ENCODE results near the gene BARX2.
"Not testable (repeated sequence)": the region's sequence is repeated elsewhere in the genome, so short reads cannot be mapped to it uniquely, and the experiment has no call there.

BARX2 gene, protein sequence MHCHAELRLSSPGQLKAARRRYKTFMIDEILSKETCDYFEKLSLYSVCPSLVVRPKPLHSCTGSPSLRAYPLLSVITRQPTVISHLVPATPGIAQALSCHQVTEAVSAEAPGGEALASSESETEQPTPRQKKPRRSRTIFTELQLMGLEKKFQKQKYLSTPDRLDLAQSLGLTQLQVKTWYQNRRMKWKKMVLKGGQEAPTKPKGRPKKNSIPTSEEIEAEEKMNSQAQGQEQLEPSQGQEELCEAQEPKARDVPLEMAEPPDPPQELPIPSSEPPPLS

DNA sequence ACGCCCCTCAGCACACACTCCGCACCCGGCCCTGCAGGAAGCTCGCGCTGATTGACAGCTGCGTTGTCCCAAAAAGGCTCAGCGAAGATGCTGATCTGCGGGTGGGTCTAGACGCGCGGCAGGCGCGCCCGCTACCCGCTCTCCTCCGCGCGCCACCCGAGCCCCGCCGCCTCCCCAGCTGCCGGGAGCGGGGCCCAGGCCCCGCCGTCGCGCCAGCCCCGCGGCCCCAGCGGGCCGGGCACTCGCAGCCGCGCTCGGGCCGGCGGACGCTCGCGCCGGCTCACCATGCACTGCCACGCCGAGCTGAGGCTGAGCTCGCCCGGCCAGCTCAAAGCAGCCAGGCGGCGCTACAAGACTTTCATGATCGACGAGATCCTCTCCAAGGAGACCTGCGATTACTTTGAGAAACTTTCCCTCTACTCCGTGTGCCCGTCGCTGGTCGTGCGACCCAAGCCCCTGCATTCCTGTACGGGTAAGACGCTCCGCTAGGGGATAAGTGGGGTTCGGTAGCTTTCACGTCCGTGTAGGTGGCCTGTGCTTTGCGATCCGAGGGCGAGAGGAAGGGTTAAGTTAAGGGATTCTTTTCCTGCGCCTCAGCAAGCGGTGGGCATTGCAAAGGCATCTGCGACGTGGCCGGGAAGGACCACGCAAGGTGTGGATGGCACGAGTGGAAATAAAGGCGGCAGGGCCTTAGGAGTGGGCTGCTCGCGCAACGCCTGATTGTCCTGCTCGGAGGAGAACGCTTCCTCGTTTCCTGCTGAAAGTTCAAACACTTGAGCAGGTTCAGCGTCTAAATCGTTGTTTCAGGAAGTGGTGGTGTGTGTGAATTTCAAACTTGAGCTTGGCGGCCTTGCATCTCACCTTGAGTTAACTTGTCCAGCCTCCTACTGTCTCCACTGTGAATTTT is at the start of gene BARX2:
Gene BARX2 (plus strand): TSS at position 98 of the 907 bp plus-strand sequence. CDS start 188 bp downstream, at position 286.
- peak in 23 of 56 donors; percentile 3 to 64 (median 19) for DNase-seq

DNA sequence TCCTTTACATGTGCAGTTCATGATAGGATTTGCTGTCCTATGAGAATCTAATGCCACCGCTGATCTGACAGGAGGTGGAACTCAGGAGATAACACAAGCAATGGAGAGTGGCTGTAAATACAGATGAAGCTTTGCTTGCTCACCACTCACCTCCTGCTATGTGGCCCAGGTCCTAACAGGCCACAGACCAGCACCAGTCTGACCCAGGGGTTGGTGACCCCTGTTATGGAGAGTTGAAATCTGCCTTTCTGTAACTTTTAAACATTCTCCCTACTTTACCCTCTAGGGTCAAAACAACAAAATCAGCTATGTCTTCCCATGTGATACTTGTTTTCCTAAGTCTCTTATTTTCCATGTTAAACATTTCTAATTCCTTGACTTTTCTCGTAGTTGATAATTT is 48.7 kb upstream of the BARX2 start:
- no peak for DNase-seq

DNA sequence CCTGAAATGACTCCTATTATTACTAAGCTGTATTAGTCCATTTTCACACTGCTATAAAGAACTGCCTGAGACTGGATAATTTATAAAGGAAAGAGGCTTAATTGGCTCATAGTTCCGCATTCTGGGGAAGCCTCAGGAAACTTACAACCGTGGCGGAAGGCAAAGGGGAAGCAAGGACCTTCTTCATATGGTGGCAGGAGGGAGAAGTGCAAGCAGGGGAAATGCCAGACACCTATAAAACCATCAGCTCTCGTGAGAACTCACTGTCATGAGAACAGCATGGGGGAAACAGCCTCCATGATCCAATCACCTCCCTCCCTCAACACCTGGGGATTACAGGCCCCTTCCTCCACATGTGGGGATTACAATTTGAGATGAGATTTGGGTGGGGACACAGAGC is 47.9 kb upstream of the BARX2 start:
- DNase-seq, result not testable (repeated sequence)

DNA sequence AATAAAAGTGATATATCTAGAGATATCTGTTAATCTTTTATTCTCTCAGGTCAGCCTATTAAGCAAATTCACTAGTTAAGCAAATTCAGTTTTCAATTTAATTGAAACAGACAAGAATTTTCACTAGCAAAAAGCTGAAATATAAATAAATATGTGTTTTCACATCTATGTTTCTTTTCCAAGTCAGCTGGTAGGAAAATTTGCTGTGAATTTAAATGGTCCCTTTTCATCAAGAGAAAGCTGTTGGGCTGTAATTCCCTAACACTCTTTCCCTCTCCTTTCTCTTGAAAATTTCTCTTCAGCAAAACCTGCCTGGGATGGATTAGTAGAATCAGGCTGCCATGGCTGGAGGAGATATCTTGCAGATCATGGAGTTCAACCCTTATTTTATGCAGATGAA is 46.9 kb upstream of the BARX2 start:
- DNase-seq, result no peak

DNA sequence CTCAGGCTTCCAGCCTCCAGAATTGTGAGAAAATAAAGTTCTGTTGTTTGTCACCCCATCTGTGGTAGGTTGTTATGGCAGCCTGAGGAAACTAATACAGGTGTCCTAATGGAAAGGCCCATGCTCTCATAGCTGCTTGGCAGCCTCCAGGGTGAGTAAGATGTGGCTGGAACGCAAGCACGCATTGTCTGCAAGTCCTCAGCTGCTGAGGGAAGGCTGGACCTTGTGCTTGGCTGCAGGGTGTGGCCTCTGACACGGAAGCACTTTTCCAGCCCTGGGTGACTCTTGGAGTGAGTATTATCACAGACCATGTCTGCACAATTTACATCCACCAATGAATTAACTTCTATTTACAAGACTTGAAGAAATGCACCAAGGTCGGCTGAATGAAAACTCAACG is 44.4 kb upstream of the BARX2 start:
- no peak for DNase-seq

DNA sequence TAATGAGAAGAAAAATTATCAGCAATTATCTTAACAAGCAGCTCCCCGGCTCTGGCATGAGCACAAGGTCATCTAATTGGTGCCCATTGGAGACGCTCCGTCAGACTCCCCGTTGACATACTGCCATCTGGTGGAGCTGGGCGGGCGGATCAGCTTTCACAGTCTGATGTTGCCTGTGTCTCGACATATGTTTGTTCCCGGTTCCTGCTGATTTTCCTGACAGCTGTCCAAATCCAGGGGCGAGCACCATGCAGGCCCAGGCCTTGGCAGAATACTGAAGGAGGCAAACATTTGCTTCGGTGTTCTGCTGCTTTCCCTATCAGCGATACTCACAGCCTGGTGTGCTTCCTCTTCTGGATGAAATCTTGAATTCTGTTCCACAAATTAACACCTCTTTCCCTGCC is 43.8 kb upstream of the BARX2 start:
- DNase-seq, result peak in 52 of 56 donors; percentile 21 to 89 (median 64)

DNA sequence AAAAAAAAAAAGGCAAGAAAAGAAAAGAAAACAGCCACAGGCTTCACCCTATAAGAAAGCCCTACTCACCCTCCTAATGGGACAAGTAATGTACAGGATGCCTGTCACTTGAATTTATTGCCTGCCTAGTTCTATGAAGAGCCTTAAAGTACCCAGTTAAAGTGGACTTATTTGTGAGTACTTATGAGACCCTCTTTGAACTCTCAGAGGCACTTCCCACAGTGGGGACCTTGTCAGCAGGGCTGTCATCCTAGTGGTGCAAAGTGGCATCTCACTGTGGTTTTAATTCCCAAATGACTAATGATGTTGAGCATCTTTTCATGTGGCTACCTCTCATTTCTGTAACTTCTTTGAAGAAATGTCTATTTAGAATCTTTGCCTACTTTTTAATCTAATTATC is 41.8 kb upstream of the BARX2 start:
- no peak for DNase-seq

DNA sequence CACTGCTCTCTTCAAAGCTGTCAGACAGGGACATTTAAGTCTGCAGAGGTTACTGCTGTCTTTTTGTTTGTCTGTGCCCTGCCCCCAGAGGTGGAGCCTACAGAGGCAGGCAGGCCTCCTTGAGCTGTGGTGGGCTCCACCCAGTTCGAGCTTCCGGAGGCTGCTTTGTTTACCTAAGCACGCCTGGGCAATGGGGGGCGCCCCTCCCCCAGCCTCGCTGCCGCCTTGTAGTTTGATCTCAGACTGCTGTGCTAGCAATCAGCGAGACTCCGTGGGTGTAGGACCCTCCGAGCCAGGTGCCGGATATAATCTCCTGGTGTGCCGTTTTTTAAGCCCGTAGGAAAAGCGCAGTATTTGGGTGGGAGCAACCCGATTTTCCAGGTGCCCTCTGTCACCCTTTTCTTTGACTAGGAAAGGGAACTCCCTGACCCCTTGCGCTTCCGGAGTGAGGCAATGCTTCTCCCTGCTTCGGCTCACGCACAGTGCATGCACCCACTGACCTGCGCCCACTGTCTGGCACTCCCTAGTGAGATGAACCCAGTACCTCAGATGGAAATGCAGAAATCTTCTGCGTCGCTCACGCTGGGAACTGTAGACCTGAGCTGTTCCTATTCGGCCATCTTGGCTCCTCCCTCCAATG is 31.2 kb upstream of the BARX2 start:
- DNase-seq, result not testable (repeated sequence)

DNA sequence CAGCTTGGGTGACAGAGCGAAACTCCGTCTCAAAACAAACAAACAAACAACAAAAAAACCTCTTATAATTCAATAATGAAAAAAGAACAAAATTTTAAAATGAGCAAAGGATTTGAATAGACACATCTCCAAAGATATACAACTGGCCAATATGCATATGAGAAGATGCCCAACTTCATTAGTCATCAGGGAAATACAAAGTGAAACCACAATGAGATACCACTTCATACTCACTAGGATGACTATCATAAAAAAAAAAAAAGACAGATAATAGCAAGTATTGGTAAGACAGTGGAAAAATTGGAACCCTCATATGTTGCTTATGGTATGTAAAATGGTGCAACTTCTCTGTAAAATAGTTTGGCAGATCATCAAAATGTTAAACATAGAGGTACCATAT is 28.7 kb upstream of the BARX2 start:
- DNase-seq, result no peak

DNA sequence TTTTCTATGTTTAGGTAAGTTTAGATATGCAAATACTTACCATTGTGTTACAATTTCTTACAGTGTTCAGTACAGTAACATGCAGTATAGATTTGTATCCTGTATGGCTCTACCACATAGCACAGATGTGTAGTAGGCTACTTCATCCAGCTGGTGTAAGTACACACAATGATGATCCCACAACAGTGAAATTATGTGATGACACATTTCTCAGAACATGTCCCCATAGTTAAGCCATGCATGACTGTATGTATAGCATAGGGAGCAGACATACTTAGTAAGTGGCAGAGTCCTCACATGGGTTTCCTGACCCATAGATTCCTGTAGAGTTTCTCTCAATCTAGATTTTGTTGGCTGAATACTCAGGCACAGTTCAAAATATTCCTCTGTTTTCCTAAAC is 26.8 kb upstream of the BARX2 start:
- no peak for DNase-seq

DNA sequence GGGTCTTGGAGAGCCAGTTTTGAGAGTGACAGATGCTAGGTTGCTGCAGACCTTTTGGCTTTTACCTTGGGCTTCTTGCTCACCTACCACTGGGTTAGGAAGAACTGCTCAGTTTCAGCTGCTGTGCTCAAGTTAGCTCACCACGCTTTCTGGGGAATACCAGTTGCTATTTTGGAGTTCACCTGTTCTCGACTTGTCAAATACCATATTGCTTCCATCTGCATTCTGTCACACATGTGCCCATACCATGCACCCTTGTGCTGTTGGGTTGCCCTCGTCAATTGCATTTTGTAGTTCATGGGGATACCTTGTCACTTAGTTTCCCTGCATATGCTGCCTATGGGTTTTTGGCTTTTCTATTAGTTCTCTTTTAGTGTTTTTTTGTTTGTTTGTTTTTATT is 23.0 kb upstream of the BARX2 start:
- no peak for DNase-seq

DNA sequence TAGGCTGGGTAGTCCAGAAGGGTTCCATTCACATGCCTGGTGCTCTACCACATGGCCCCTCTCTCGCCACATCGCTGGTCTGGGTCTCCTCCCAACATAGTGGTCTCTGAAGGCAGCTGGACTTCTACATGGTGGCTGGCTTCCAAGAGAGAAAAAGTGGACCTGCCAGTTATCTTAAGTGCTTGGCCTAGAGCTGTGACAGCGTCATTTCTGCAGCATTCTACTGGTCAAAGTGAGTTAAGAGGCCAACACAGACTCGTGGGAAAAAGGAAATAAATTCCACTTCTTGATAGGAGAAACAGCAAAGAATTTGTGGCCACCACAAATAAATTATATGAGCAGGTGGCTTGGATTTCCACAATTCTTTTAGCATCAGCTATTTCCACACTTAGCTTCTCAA is 21.0 kb upstream of the BARX2 start:
- DNase-seq, result no peak

DNA sequence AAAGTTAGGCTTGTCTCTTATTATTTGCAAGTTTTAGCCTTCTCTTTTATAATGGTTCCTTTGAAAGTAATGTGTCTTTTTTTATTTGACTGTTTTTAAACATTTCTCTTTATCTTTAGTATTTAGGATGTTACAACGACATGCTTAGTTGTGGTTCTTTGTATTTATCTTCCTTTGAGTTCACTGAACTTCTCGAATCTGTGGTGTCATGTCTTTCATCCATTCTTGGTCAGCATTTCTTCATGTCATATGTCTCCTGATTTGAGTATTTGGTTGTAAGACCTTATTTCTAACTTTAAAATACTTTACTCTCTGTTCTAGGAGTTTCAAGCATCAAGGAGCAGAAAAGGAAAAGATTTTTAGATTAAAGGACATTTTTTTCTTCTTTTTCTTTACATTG is 15.9 kb upstream of the BARX2 start:
- no peak for DNase-seq

DNA sequence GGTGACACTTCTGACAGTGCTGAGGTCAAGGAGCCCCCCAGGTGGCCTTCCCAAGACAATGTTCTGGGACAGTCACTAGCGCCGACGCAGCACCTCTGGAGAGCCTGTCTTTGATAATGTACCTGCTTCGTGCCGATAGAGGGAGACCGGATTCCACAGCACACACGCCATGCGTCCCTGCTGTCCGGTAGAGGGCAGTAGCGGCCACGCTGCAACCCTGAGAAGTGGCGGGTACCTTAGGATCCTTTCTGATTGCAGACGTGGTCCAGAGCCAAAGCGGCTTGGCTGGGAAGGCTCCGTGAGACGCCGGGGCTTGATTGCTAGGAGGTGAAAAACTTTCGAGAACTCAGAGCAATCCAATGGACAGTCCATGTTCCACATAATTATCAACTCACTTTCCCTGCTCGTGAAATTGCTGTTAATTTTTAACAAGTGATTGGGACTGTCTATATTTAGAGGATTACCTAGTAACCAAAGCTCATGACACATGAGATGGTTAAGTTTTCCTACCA is 11.4 kb upstream of the BARX2 start:
- DNase-seq, result peak in 51 of 56 donors; percentile 11 to 84 (median 48)

DNA sequence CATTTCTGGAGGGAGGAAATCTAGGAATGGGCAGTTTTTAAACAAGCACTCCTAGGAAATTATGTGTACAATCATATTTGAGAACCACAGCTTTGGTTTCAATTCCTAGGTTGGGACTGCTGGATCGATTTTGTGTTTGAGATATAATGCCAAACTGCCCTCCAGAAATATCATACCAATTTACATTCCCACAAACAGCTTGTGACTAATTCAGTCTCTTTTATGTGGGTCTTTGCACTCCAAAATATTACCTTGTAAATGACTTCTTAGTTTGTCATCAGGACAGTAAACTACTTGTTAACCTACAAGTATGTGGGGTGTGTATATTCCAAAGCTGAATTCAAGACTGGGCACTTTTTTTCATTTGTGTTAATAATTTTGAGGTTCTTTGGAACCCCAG is 9.8 kb upstream of the BARX2 start:
- DNase-seq, result no peak

DNA sequence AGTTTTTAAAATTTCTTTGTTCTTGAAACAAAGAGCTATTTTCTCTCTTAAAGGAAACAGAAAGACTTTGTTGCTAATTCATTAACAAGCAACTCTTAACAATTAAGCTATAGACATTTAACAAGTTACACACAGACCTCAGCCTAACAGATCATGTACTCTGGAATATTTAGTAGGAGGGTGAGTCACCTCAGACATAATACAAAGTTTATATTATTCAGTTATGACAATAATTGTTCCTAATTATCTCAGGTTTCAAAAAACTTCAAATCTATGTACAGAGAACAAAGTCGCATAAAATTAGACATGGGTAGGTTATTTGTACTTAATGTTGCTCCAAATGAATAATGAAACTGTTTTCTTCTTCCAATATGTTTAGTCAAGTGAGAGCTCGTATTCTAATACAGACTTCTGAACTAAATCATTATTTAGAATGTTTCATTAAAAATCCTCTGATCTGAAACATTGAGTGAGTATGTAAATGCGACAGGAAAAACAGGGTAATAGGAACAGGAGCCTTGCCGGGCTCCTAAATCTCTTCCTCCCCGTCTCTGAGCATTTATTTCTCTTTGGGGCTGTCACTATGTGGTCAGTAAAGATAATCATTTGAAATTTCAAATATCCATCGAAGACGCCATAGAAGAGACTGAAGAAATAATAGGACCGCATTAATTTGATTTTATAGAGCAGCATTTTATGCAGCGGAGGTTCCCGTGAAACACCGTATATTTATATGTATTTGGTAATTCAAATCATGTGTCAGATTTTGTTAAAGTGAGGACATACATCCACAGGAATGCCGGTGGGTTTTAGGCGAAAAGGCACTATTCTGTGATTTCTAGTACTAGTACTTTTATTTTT is 8.7 kb upstream of the BARX2 start:
- no peak for DNase-seq

DNA sequence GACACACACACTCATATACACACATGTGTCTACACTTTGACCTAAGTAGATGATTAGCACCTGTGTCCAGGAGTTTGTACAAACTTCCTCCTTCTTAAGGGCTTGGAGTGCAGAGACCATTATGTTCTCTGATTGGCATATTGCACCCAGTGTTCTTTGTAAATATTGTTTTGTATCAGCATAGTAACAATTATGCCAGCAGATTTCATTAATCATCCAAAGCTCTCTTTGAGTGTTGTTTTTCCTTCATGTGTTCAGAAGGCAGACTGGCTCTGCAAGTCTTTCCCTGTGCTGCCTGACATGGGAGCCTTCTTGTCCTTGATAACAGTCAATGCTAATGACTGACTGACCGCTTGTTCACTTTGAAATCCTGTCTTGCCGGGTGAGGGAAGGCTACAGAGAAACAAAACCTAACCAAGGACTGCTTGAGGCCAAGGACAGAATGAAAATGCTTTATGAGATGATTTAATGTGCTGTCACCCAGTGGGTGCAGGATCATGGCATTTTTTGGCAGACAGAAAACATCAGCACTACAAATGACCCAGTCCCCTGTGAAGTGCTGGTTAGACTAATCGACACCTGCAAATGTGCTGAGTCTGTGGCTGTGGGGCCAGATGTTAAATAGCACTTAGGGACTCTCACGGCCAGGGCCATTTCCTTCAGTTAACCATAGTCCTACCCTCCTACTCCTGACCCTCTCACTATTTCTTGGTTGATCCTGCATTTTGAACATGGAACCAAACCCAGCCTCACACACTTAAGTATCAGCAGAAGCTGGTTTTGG is 6.6 kb upstream of the BARX2 start:
- no peak for DNase-seq

DNA sequence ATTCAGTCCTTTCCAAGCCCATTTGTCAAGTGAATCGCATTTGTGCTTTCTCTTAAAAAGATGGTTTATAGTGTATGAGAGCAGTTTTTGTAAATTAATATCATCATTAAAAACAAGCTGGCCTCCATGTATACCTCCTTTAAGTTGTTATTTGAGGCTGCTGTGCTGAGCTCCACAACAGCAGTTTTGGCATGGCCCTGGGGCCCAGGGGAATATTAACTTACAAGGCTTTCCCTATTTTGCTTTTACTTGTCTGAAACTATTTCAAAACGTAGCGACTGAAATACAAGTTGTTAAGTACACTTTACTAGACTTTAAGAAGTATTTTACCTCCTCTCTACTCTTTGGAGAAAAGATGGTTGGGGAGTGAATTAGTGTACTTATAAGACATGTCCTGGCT is 4.9 kb upstream of the BARX2 start:
- no peak for DNase-seq

DNA sequence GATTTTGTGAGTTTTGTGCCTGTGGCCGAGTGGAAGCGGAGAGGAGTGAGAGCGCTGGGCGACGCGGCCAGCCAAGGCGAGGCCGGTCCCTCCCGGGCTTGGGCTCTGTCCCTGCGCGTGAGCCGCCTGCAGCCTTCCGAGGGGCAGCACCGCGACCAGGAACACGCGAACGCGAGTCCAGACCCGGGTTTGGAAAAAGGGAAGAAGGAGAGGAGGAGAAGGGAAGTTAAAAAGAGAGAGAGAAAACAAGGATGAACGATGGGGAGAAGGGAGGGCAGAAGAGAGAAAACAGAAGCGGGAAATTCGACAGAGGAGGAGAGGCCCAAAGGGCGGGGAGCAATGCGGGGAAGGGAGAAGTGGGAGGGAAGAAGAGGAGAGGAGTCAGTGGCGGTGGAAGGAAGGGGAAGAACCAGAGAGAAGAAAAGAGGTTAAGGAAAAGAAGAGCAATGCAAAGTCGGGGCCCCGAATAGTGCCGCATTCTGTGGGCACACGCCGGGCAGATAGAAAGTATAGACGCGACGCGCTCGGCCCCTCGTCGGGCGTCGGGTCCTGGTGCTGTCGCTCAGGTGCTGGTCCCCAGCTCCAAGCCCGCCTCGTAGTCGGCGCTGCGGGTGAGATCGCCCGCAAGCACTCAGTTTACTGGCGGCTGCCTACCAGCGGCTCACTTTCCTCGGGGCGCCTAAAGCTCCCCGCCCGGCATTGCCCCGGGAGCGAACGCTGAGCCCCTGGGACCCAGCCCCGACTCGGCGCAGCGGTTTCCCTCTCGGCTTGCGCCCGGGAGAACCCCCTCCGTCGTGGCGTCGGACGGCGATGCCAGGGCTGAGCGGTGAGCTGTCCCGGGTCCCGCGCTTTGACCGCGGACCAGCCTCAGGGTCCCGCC is 2.8 kb upstream of the BARX2 start:
- no peak for DNase-seq

All from nucleus accumbens (tissue), 56 donors.